ENCODE results near the gene UPK3A.

The UPK3A gene

DNA sequence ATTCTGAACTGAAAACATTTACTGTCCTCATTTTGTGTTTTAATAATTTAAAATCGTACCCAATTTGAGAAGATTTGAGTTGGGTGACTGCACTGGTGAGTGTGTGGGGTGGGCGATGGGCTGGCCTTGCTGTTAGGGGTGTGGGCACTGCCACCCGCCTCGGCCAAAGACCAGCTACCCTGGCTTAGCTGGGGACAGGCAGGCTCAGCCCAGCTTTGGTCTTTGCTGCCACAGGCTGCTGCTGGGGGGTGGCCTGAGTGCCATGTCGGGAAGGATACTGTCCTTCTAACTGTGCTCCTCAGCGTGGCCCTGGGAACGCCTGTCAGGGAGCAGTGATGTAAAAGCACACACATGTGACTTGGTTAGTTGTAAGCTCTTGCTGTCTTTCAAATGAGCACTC, 47.3 kb downstream of the UPK3A start:
- DNase-seq: no peak

DNA sequence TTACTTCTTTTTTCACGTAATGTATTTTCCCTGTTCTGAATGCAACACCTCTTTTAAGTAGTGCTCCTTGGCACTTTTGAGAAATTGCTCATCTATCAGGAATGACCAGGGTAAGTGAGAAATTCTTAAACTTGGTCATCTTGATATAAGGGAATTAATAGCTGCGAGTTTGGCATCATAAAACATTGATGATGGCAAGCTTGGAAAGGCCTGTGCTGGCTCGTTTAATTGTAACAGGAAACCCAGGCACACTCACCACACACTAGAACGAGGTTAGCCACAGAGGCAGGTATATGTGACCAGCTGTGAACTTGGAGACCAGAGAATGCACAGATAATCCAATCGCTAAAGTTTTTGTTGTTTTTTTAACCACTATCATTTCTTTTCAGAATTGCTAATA, 49.3 kb downstream of the UPK3A start:
- no peak for DNase-seq

DNA sequence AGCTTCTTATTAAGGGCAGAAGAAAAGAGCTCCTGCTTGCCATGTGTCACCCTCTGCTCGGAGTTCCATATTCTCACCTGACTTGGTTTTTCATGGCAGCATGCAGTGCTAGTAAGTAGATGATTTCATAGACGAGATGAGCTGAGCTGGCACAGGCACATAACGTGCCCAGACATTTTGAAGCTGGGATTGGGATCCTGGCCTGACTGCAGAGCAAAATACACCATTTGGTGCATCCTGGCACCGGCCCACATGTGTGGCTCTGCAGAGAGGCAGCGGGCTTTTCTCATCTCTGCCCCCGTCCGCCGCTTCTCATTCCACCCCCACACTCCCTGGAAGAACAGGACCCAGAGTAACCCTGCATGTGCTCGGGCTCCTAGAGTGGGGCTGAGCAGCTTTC, 49.8 kb downstream of the UPK3A start:
- no peak for DNase-seq

DNA sequence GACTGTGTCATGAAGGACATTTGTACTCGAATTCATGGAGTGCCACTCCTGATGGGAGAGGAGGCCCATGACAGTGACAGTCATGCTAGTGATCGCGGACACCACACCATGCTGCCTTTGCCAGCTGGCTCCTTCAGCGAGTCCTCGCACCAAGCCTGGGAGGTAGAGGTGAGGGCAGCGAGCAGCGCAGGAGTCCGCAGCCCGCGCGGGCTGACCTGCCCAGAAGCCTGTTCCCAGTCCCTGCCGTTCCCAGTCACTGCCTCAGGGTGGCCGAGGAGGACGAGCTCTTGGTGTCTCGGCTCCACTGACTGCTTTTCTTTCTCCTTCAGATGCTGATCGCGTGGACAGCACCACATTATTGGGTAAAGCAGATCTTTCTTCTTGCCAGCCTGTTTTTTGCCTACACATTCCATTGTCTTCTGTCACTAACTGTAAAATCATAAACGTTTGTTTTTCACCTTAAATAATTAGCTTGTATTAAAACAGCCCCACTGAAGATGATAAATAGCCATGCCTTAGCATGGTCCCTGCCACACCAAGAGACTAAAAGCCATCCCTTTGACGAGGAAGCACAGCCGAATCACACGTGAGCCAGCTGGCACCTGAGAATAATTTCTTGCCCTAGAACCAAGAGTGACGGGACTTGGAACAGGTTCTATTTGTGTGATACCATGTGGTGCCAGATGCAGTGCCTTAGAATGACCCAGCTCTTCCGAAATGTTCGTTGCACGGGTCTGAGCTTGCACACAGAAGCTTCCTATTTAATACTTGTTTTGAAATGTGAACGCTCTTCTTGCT, 50.5 kb downstream of the UPK3A start:
- peak; percentile 8 for DNase-seq

DNA sequence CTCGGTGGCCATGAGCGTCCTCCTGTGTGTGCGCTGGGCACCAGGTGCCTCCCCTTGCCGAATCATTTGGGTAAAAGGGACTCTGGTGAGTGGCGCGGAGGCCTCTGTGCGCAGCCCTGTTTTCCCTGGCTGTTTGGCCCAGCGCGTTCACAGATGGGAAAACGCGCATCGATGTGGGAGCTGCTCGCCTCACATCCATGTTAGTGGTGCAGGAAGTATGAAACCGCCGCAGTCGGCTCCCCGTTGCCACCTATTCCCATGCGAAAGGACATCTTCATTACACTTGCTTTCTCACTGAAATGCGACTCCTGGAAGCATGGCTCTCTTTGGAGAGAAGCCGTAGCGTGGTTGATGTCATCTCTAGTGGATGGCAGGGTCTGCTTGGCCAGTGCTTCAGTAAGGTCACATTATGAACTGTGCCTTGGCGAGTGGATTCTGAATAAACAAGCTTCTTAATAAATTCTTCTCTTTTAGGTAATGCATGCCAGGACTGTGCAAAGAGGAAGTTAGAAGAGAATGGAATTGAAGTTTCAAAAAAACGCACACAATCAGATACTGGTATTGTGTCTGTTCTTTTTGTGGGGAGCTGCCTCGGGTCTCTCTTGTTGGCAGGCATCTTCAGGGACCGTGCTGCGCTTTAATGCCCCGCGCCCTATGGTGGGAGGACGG, 51.2 kb downstream of the UPK3A start:
- DNase-seq: no peak

DNA sequence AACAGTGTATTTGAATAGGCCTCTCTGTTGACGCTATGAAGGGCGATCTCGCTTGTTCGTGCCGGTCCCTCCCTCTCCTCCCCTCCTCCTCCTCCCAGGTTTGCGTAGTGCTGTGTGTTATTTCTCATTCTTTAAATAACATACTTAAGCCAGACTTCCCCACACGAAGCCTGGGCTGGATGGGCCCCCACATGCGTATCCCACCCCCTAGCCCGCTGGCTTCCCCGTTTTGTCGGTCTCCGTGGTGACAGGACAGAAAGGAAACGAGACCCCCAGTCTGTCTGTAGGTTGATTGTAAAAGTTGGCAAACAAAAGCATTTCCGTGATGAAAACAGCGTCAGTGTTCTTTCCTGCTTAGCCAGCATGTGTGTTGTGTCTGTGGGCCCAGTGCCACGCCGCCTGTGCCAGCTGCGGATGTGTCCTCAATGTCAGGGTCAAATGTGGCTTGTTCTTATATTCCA, 52.3 kb downstream of the UPK3A start:
- peak; percentile 19 for DNase-seq

DNA sequence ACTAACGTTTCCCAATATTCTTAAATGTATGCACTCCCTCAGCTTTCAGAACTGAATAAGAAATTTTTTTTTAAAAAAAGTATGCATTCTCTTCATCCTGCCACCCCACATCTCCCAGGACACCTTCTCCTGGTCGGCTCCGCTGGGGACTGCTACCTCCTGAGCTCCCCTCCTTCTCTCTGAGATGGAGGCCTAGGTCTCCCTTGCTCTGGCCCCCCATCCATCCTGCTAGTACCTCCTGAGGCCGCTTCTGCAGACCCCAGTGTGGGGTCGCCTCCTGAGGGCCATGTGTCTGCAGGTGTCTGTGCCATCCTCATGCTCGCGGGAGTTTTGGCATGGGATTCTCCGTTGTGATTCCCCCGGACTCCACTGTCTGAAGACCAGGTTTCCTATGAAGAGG, 52.8 kb downstream of the UPK3A start:
- DNase-seq: no peak

DNA sequence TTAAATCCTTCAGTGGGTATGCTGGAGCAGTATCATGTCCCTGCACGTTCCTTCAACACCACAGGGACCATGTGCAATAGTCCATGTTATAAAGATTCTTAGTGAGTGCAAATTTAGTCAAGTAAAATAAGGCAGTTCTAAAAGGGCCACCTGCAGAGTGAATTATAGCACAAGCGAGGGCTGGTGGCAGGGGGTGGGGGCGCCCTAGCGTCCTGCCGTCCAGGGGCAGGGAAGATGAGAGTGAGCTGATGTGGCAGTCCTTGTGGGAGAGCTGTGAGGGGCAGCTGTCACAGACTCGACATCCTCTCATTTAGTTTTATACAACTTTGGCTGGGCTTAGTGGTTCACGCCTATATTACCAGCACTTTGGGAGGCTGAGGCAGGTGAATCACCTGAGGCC, 54.0 kb downstream of the UPK3A start:
- no peak for DNase-seq

DNA sequence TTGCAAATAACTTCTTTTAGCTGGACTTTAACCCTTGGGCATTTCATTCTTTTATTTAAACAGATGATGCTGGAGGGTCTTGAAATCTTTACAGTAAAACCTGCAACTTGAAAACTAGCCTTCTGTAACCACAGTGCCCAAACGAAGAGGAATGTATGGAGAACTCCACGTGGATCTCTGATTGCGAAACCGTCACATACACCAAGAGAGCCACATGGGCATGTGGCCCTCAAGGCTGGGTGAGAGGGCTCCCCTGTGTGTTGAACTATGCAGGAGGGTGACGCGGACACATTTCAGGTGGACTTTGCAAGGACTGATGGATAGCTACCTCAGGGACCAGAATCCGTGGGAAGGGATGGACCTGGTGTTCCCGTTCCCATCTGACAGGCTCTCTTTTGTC, 55.6 kb downstream of the UPK3A start:
- DNase-seq: no peak

DNA sequence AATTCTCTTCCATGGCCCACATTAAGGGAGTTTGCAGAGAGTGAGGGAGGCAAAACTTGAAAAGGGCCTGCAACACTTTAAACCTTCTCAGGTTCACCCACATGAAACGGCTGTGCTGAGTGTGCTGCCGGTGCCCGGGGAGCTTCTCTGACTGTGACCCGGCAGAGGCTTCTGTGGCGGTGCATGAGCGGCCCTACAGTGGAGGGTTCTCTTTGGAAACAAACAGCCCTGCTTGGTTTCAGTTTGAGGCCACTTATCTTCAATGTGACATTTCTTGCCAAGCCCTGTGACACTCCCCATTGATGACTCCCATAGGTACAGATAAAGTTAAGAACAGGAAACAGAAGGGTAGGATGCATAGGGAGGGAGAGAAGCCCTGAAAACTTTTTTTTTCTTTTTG, 56.7 kb downstream of the UPK3A start:
- no peak for DNase-seq

DNA sequence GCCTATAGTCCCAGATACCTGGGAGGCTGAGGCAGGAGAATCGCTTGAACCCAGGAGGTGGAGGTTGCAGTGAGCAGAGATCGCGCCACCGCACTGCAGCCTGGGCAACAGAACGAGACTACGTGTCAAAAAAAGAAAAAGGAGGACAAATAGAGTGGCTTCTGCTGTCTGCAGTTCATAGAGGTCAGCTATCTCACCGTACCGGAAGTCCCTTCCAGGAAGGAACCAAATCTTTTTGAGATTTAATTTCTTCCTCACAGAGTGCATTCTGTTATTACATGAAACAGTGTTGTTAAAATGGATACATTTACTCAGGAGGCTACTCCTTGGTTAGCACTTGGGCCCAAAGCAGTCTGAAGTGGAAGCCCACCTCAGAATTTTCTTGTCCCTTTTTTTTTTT, 58.4 kb downstream of the UPK3A start:
- no peak for DNase-seq

DNA sequence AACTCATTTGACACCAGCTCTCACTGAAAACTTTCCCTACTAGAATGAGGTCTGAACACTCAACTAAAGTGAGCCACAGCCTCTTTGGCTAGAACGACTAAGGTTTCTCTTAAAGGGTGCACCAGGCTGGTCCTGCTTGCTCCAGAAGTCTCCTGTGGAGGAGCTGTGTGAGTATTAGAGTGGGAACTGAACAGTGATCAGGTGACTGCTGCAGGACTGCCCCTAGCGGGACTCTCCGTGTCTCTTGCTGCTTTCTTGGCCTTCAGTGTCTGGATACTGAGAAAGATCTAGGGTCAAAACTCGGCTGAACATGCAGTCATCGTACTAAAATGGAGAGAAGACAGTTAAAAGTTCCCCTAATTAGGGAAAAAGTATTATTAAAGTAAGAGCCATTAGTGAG, 59.6 kb downstream of the UPK3A start:
- peak; percentile 4 for DNase-seq

Data from fibroblast of skin of back (primary cell).